Measurements from ENCODE around the gene HIF1A.
"Not testable (repeated sequence)": the region's sequence is repeated elsewhere in the genome, so short reads cannot be mapped to it uniquely, and the experiment has no call there.

Gene HIF1A

GRCh38 chr14:61706096-61706690, 10.9 kb downstream of the HIF1A start:
- no peak for DNase-seq

GRCh38 chr14:61707774-61708173, 12.5 kb downstream of the HIF1A start:
- not testable (repeated sequence) for DNase-seq

GRCh38 chr14:61708693-61709092, 13.4 kb downstream of the HIF1A start:
- not testable (repeated sequence) for DNase-seq

GRCh38 chr14:61710853-61711817, 15.8 kb downstream of the HIF1A start:
- no peak for DNase-seq

- DNase-seq, result no peak
These were observed 16.8 kb downstream of the HIF1A start for GRCh38 chr14:61712137-61712536.

GRCh38 chr14:61713724-61714437, 18.6 kb downstream of the HIF1A start:
- DNase-seq, result no peak

GRCh38 chr14:61716956-61717355, 21.6 kb downstream of the HIF1A start:
- no peak for DNase-seq

- no peak for DNase-seq
These were observed 22.7 kb downstream of the HIF1A start for GRCh38 chr14:61718039-61718438.

GRCh38 chr14:61719344-61720293, 24.3 kb downstream of the HIF1A start:
- no peak for DNase-seq

- DNase-seq, result no peak
These were observed 25.0 kb downstream of the HIF1A start for GRCh38 chr14:61720294-61720661.

- no peak for DNase-seq
These were observed 25.4 kb downstream of the HIF1A start for GRCh38 chr14:61720741-61721140.

GRCh38 chr14:61724133-61724532, 28.8 kb downstream of the HIF1A start:
- DNase-seq, result no peak

- no peak for DNase-seq
These were observed 31.7 kb downstream of the HIF1A start for GRCh38 chr14:61726778-61727658.

- no peak for DNase-seq
These were observed 35.6 kb downstream of the HIF1A start for GRCh38 chr14:61730756-61731373.

- DNase-seq, result no peak
These were observed 38.7 kb downstream of the HIF1A start for GRCh38 chr14:61733972-61734371.

- DNase-seq, result no peak
These were observed 41.4 kb downstream of the HIF1A start for GRCh38 chr14:61736751-61737150.

GRCh38 chr14:61737915-61738314, 42.6 kb downstream of the HIF1A start:
- DNase-seq, result no peak

GRCh38 chr14:61739133-61739532, 43.8 kb downstream of the HIF1A start:
- DNase-seq, result no peak

- DNase-seq, result no peak
These were observed 47.1 kb downstream of the HIF1A start for GRCh38 chr14:61742371-61742770.
